ENCODE data around the gene UNK.

UNK gene

GRCh38 chr17:75749545-75750389 is 34.8 kb upstream of the UNK start:
- H3K36me3 ChIP-seq (replicated peaks): no peaks in the 10 kb centered on the region
- TF ChIP-seq, protein P1, sequence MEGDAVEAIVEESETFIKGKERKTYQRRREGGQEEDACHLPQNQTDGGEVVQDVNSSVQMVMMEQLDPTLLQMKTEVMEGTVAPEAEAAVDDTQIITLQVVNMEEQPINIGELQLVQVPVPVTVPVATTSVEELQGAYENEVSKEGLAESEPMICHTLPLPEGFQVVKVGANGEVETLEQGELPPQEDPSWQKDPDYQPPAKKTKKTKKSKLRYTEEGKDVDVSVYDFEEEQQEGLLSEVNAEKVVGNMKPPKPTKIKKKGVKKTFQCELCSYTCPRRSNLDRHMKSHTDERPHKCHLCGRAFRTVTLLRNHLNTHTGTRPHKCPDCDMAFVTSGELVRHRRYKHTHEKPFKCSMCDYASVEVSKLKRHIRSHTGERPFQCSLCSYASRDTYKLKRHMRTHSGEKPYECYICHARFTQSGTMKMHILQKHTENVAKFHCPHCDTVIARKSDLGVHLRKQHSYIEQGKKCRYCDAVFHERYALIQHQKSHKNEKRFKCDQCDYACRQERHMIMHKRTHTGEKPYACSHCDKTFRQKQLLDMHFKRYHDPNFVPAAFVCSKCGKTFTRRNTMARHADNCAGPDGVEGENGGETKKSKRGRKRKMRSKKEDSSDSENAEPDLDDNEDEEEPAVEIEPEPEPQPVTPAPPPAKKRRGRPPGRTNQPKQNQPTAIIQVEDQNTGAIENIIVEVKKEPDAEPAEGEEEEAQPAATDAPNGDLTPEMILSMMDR (IDR thresholded peaks at IDR 0.05; ENCODE audit: low read depth, low read length, missing control alignments): peak; percentile 92
- in situ Hi-C loops (cut with HindIII; ENCODE audit: low pct_ligation_motif_present, low sequenced_read_pairs): loop anchor here (10.0 kb wide), 1 partner anchor 75 kb away; no protein-coding TSS in a partner anchor

DNA sequence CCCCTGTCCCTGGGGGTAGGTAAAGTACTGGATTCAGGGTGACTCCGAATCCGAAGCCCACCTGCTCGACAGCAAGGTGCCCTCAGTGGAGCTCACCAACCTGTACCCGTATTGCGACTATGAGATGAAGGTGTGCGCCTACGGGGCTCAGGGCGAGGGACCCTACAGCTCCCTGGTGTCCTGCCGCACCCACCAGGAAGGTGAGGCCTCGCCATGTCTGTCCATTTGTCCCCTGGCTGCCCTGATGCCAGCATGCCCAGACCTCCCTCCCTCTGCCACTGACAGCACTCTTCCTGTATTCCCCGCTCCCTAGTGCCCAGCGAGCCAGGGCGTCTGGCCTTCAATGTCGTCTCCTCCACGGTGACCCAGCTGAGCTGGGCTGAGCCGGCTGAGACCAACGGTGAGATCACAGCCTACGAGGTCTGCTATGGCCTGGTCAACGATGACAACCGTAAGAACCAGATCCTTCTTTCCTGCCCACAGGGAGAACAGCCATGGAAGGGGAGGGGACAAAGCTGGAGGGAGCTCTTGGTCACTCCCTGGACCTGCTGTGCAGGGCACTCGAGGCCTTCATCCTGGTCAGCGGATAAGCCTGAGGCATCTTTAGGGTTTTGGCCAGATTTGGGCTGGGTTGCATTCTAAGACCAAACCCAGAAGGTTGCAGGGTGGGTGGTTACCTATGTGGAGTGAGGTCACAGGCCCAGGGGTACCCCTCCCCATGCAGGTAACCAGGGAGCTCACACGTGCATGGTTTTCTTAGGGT is 33.8 kb upstream of the UNK start:
- no peak overlapping the region for H3K4me3 ChIP-seq (ENCODE audit: low read depth, low read length)
- TF ChIP-seq, protein P1 (IDR thresholded peaks at IDR 0.05; ENCODE audit: low read depth, low read length, missing control alignments): no peak
- no peaks in the 10 kb centered on the region for H3K27me3 ChIP-seq (replicated peaks)
- H3K36me3 ChIP-seq (replicated peaks): no peaks in the 10 kb centered on the region
- no peak for DNase-seq
- in situ Hi-C loops (cut with HindIII; ENCODE audit: low pct_ligation_motif_present, low sequenced_read_pairs): no loop called here
- no peak overlapping the region for H3K27ac ChIP-seq

More at GRCh38 chr17:75749545-75750389, 34.8 kb upstream of the UNK start:
- no peak overlapping the region for H3K27ac ChIP-seq
- peak; percentile 63 for DNase-seq
- H3K4me3 ChIP-seq (ENCODE audit: low read depth, low read length): no peak overlapping the region
- H3K27me3 ChIP-seq (replicated peaks): no peaks in the 10 kb centered on the region

DNA sequence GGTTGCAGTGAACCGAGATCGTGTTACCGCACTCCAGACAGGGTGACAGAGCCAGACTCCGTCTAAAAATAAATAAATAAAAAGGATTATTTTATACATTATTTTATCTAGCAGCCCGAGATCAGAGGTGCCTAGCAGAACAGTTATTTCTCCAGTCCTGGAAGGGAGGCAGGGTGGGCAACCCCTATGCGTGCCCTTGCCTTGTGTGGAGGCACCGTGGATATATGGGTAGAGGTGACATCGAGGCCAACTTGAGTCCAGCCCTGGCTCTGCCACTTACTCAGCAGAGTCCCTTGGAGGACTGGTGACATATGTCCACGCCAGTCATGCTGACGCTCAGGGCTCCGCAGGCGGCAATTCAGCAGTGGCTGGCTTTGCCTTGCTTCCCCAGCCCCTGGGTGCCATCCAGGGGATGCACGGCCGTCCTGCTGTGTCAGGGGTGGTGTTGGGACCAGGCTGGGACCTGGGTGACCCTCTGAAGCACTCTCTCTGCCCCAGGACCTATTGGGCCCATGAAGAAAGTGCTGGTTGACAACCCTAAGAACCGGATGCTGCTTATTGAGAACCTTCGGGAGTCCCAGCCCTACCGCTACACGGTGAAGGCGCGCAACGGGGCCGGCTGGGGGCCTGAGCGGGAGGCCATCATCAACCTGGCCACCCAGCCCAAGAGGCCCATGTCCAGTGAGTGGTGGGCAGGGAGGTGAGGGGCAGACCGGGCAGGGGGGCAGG is 32.8 kb upstream of the UNK start:
- no peak overlapping the region for H3K4me3 ChIP-seq (ENCODE audit: low read depth, low read length)
- H3K27me3 ChIP-seq (replicated peaks): no peaks in the 10 kb centered on the region
- no peak for DNase-seq
- in situ Hi-C loops (cut with HindIII; ENCODE audit: low pct_ligation_motif_present, low sequenced_read_pairs): no loop called here
- TF ChIP-seq, protein P1 (IDR thresholded peaks at IDR 0.05; ENCODE audit: low read depth, low read length, missing control alignments): no peak
- no peaks in the 10 kb centered on the region for H3K36me3 ChIP-seq (replicated peaks)
- H3K27ac ChIP-seq: no peak overlapping the region

- DNase-seq: no peak
- H3K27me3 ChIP-seq (replicated peaks): no peaks in the 10 kb centered on the region
- H3K4me3 ChIP-seq (ENCODE audit: low read depth, low read length): no peak overlapping the region
- H3K36me3 ChIP-seq (replicated peaks): no peaks in the 10 kb centered on the region
- in situ Hi-C loops (cut with HindIII; ENCODE audit: low pct_ligation_motif_present, low sequenced_read_pairs): no loop called here
- no peak overlapping the region for H3K27ac ChIP-seq
- TF ChIP-seq, protein P1 (IDR thresholded peaks at IDR 0.05; ENCODE audit: low read depth, low read length, missing control alignments): no peak
Observed at GRCh38 chr17:75752405-75752709, 32.2 kb upstream of the UNK start.

- TF ChIP-seq, protein P1 (IDR thresholded peaks at IDR 0.05; ENCODE audit: low read depth, low read length, missing control alignments): no peak
- in situ Hi-C loops (cut with HindIII; ENCODE audit: low pct_ligation_motif_present, low sequenced_read_pairs): no loop called here
- Histone ChIP-seq H3K4me3 (ENCODE audit: low read depth, low read length) (peak overlapping the region; percentile 45), H3K36me3 (replicated peaks) (no peaks in the 10 kb centered on the region), H3K27ac (no peak overlapping the region), H3K27me3 (replicated peaks) (no peaks in the 10 kb centered on the region)
- no peak for DNase-seq
Observed at GRCh38 chr17:75752802-75753513, 31.6 kb upstream of the UNK start.
